ENCODE results near the gene BCL2L15.

- TF ChIP-seq KDM5A (IDR thresholded peaks at IDR 0.05; ENCODE audit: low read length), result no peak
- no peak for TF ChIP-seq MAX (IDR thresholded peaks at IDR 0.05)
- no peak for TF ChIP-seq RFX5 (IDR thresholded peaks at IDR 0.05; ENCODE audit: borderline replicate concordance, low read depth, low read length)
- no peak for TF ChIP-seq POLR2AphosphoS5 (IDR thresholded peaks at IDR 0.05; ENCODE audit: low read depth, low read length)
- TF ChIP-seq CTCF (IDR thresholded peaks at IDR 0.05; ENCODE audit: control extremely low read depth in 1 of 3, insufficient read depth in 1 of 3, low read depth in 1 of 3, low read length in 3 of 3), result no peak
- no peak for TF ChIP-seq ZNF274 (IDR thresholded peaks at IDR 0.05; ENCODE audit: borderline replicate concordance, extremely low read depth, low read length)
- TF ChIP-seq TCF12 (IDR thresholded peaks at IDR 0.05; ENCODE audit: low read depth, low read length), result no peak
- TF ChIP-seq BACH1 (IDR thresholded peaks at IDR 0.05; ENCODE audit: low read length), result no peak
- no peak for TF ChIP-seq RAD21 (IDR thresholded peaks at IDR 0.05 in 1 of 2, conservative IDR thresholded peaks at IDR 0.05 in 1 of 2; ENCODE audit: low read depth in 2 of 2, low read length in 2 of 2)
- no peak for TF ChIP-seq FOSL1 (IDR thresholded peaks at IDR 0.05; ENCODE audit: insufficient read depth, low read depth, low read length)
- TF ChIP-seq JUN (IDR thresholded peaks at IDR 0.05; ENCODE audit: low read depth, low read length), result no peak
Observed at GRCh38 chr1:113846391-113847035, 40.9 kb downstream of the BCL2L15 start.
